ENCODE results near the gene VIL1.
A peak's percentile ranks its signal among the peaks of the same experiment; 100 is the strongest.

VIL1 gene

DNA sequence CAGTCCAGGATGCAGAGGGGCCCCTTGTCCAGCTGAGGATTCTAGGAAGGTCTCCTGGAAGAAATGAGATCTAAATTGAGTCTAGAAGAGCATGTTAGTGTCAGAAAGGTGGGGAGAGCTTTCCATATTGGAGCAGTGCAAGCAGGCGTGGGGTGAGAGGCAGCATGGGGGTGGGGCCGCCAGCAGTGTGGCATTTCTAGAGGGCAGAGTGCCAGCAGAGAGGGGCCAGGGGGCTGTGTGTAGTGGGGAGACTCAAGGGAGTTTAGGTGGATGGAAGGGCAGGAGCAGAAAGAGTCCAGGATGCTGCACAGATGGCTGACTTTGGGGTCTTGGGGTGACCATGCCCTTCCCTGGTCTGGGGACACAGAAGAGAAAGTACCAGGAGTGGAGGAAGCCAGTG is 2.1 kb downstream of the VIL1 start:
- no peaks in the 10 kb centered on the region for H3K9me3 ChIP-seq (ENCODE audit: control insufficient read depth, low read length)
- H3K27me3 ChIP-seq (ENCODE audit: control insufficient read depth, insufficient read depth, low read length), result no peaks in the 10 kb centered on the region
- peaks cover 32% of the 10 kb centered on the region for H3K4me1 ChIP-seq (ENCODE audit: control insufficient read depth, insufficient read depth, low read length)
- H3K36me3 ChIP-seq (ENCODE audit: control insufficient read depth, insufficient read depth, low read length), result no peaks in the 10 kb centered on the region
- peak overlapping the region; percentile 57 for H3K9ac ChIP-seq (ENCODE audit: low read length)
- H3K4me3 ChIP-seq (ENCODE audit: low read length), result peak overlapping the region; percentile 25

DNA sequence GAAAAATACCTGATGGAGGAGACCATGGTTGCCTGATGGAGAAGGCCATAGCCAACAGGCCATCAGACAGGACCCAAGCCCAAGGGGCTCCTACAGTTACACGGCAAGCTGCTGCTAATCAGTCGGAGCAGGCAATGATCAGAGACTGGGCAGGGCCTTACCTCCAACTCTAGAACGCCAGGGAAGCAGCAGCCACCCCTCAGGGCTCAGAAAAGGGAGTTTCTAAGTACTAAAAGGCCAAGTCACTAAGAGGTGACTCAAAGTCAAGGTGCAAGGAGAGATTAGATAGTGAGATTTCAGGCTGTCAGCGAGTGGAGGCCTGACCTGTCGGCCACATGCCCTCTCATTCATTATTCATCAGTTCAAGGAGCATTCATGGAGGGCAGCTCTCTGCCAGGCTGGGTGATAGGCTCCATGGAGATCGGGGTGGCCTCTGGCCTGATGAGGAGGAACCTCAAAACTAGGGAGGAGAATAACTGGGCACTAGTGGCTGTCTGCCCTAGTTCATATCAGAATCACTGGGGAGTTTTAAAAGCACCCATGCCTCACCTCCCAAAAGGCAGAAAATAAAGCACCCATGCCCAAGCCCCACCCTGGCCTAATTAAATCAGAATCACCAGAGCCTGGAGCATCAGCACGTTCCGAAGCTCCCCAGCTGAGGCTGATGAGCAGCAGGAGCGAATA is 3.6 kb downstream of the VIL1 start:
- H3K36me3 ChIP-seq (ENCODE audit: control insufficient read depth, insufficient read depth, low read length), result no peaks in the 10 kb centered on the region
- no peak overlapping the region for H3K4me3 ChIP-seq (ENCODE audit: low read length)

DNA sequence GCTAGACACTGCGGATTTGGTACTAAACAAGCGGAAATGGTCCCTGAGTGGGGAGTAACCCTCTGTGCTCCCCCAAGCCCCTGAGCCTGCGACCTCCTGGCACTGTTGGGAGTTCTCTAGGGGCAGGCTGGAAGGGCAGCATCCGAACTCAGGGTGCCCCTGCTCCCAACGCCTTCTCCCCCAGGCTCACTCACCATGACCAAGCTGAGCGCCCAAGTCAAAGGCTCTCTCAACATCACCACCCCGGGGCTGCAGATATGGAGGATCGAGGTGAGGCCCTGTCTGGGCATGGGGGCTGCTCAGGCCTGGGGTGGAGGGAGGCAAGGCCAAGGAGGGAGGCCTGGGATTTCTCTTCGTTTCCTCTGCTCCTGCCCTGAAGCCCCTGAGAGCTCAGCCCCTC is 4.7 kb downstream of the VIL1 start:
- peaks cover 29% of the 10 kb centered on the region for H3K4me1 ChIP-seq (ENCODE audit: control insufficient read depth, insufficient read depth, low read length)
- H3K4me3 ChIP-seq (ENCODE audit: low read length), result no peak overlapping the region
- H3K9me3 ChIP-seq (ENCODE audit: control insufficient read depth, low read length), result no peaks in the 10 kb centered on the region
- H3K36me3 ChIP-seq (ENCODE audit: control insufficient read depth, insufficient read depth, low read length), result peaks cover 3% of the 10 kb centered on the region
- H3K9ac ChIP-seq (ENCODE audit: low read length), result no peak overlapping the region
- no peaks in the 10 kb centered on the region for H3K27me3 ChIP-seq (ENCODE audit: control insufficient read depth, insufficient read depth, low read length)

More for the DNA sequence above, 3.6 kb downstream of the VIL1 start:
- peaks cover 32% of the 10 kb centered on the region for H3K4me1 ChIP-seq (ENCODE audit: control insufficient read depth, insufficient read depth, low read length)
- peak overlapping the region; percentile 15 for H3K9ac ChIP-seq (ENCODE audit: low read length)
- no peaks in the 10 kb centered on the region for H3K27me3 ChIP-seq (ENCODE audit: control insufficient read depth, insufficient read depth, low read length)
- no peaks in the 10 kb centered on the region for H3K9me3 ChIP-seq (ENCODE audit: control insufficient read depth, low read length)

DNA sequence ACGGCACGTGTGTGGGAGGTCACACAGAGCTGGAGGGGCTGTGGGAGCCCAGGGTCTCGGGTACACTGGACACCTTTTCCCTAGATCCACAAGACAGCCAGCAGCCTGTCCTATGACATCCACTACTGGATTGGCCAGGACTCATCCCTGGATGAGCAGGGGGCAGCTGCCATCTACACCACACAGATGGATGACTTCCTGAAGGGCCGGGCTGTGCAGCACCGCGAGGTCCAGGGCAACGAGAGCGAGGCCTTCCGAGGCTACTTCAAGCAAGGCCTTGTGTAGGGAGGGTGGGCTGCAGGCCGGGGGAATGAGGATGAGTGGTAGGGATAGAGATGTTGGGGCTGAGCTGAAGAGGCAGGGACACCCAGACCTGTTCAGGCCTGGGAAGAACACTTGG is 6.6 kb downstream of the VIL1 start:
- H3K4me1 ChIP-seq (ENCODE audit: control insufficient read depth, insufficient read depth, low read length), result peaks cover 18% of the 10 kb centered on the region

DNA sequence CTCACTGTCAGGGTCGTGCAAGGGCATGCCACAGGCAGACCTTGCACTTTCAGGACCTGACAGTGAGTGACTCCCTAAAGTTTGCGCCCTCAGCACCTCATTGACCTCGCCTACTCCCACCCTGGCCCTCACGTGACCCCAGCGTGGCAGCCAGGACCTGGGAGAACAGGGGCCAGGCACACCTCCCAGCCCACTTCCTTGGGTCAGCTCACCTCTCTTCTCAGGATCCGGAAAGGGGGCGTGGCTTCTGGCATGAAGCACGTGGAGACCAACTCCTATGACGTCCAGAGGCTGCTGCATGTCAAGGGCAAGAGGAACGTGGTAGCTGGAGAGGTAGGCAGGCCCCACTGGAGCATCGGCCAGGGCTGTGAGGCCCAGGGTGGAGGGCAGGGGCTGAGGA is 8.8 kb downstream of the VIL1 start:
- no peak overlapping the region for H3K9ac ChIP-seq (ENCODE audit: low read length)
- H3K36me3 ChIP-seq (ENCODE audit: control insufficient read depth, insufficient read depth, low read length), result peaks cover 3% of the 10 kb centered on the region
- no peak overlapping the region for H3K4me3 ChIP-seq (ENCODE audit: low read length)
- no peaks in the 10 kb centered on the region for H3K27me3 ChIP-seq (ENCODE audit: control insufficient read depth, insufficient read depth, low read length)
- H3K4me1 ChIP-seq (ENCODE audit: control insufficient read depth, insufficient read depth, low read length), result no peaks in the 10 kb centered on the region
- H3K9me3 ChIP-seq (ENCODE audit: control insufficient read depth, low read length), result no peaks in the 10 kb centered on the region

More for the DNA sequence above, 6.6 kb downstream of the VIL1 start:
- Histone ChIP-seq H3K36me3 (ENCODE audit: control insufficient read depth, insufficient read depth, low read length) (peaks cover 3% of the 10 kb centered on the region), H3K9me3 (ENCODE audit: control insufficient read depth, low read length) (no peaks in the 10 kb centered on the region), H3K4me3 (ENCODE audit: low read length) (no peak overlapping the region), H3K9ac (ENCODE audit: low read length) (no peak overlapping the region), H3K27me3 (ENCODE audit: control insufficient read depth, insufficient read depth, low read length) (no peaks in the 10 kb centered on the region)

DNA sequence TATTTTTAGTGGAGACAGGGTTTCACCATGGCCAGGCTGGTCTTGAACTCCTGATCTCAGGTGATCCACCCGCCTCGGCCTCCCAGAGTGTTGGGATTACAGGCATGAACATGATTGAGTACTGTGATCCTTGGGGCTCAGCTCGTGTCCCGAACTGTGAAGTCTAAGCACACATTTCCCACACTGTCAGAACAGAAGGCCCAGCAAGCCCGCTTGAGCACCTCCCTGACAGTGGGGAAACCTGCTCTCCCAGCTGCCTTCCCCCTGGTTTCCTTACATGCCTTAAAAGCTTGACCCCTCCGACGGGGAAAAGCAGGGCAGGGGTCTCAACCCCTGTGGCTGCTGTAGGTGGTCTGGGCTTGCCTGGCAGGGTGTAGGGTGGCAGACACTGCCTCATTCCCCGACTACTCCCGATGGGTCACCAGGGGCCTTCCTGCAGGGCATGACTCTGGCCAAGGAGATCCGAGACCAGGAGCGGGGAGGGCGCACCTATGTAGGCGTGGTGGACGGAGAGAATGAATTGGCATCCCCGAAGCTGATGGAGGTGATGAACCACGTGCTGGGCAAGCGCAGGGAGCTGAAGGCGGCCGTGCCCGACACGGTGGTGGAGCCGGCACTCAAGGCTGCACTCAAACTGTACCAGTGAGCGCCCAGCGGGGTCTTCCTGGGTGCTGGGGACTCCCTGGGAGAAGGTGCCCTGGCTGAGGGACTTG is 10.1 kb downstream of the VIL1 start:
- Histone ChIP-seq H3K4me1 (ENCODE audit: control insufficient read depth, insufficient read depth, low read length) (no peaks in the 10 kb centered on the region), H3K4me3 (ENCODE audit: low read length) (no peak overlapping the region), H3K9ac (ENCODE audit: low read length) (no peak overlapping the region), H3K27me3 (ENCODE audit: control insufficient read depth, insufficient read depth, low read length) (no peaks in the 10 kb centered on the region), H3K36me3 (ENCODE audit: control insufficient read depth, insufficient read depth, low read length) (peaks cover 3% of the 10 kb centered on the region), H3K9me3 (ENCODE audit: control insufficient read depth, low read length) (no peaks in the 10 kb centered on the region)

DNA sequence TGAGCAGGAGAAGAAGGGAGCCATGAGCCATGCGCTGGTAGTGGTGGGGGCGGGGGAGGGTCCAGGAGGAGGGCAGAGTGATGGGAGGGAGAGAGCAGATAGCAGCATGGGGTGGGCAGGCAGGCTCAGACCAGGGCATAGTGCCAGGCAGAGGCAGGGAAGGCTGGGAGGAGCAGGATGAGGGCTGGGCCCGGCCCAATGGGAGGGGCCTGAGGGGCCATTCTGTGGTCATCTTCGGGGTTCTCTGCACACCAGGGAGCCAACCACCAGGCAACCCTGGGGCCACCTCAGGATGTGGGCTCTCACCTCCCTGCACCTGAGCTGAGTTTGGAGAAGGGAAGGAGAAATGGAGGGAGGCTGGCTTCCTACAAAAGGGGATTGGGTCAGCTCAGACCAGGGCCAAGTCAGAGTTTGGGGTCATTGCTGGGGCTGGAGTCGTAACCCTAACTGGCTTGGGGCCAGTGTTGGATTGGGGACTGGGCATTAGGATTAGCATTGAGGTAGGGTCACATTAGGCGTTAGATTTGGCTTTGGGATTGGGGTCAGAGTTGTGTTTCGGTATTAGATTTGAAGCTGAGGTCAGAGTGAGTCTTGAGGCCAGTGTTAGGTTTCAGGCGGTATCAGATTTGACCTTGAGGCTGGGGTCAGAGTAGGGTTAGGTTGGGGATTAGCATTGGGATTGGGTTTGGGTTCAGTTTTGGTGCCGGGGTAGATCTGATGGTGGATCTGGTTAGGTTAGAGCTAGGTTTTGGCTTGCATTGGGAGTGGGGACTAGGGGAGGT is 11.2 kb downstream of the VIL1 start:
- Histone ChIP-seq H3K36me3 (ENCODE audit: control insufficient read depth, insufficient read depth, low read length) (peaks cover 3% of the 10 kb centered on the region), H3K4me3 (ENCODE audit: low read length) (no peak overlapping the region), H3K9ac (ENCODE audit: low read length) (no peak overlapping the region), H3K27me3 (ENCODE audit: control insufficient read depth, insufficient read depth, low read length) (no peaks in the 10 kb centered on the region), H3K4me1 (ENCODE audit: control insufficient read depth, insufficient read depth, low read length) (no peaks in the 10 kb centered on the region), H3K9me3 (ENCODE audit: control insufficient read depth, low read length) (no peaks in the 10 kb centered on the region)

DNA sequence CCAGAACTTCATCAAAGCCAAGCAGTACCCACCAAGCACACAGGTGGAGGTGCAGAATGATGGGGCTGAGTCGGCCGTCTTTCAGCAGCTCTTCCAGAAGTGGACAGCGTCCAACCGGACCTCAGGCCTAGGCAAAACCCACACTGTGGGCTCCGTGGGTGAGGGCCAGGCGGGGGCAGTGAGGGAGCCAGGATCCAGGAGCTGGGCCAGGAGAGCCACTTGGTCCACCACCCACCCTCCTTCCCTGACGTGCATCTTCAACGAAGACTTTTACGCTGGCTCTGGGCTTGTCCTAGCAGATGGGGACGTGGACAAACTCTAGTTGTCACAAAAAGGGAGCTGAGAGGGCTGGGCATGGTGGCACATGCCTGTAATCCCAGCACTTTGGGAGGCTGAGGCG is 11.8 kb downstream of the VIL1 start:
- Histone ChIP-seq H3K4me1 (ENCODE audit: control insufficient read depth, insufficient read depth, low read length) (no peaks in the 10 kb centered on the region), H3K4me3 (ENCODE audit: low read length) (no peak overlapping the region), H3K9ac (ENCODE audit: low read length) (no peak overlapping the region), H3K27me3 (ENCODE audit: control insufficient read depth, insufficient read depth, low read length) (no peaks in the 10 kb centered on the region), H3K9me3 (ENCODE audit: control insufficient read depth, low read length) (no peaks in the 10 kb centered on the region), H3K36me3 (ENCODE audit: control insufficient read depth, insufficient read depth, low read length) (peaks cover 3% of the 10 kb centered on the region)

DNA sequence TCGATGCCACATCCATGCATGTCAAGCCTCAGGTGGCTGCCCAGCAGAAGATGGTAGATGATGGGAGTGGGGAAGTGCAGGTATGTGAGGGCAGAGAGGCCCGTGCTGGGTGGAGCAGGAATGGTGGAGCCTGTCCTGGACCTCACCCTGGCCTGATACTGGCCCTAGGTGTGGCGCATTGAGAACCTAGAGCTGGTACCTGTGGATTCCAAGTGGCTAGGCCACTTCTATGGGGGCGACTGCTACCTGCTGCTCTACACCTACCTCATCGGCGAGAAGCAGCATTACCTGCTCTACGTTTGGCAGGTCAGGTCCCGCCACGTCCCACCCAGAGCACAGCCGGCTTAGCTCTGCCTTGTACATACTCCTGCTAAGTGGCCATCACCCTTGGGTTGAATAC is 13.0 kb downstream of the VIL1 start:
- H3K9me3 ChIP-seq (ENCODE audit: control insufficient read depth, low read length), result no peaks in the 10 kb centered on the region
- H3K9ac ChIP-seq (ENCODE audit: low read length), result no peak overlapping the region
- H3K4me1 ChIP-seq (ENCODE audit: control insufficient read depth, insufficient read depth, low read length), result no peaks in the 10 kb centered on the region
- peaks cover 3% of the 10 kb centered on the region for H3K36me3 ChIP-seq (ENCODE audit: control insufficient read depth, insufficient read depth, low read length)
- H3K27me3 ChIP-seq (ENCODE audit: control insufficient read depth, insufficient read depth, low read length), result no peaks in the 10 kb centered on the region
- no peak overlapping the region for H3K4me3 ChIP-seq (ENCODE audit: low read length)

DNA sequence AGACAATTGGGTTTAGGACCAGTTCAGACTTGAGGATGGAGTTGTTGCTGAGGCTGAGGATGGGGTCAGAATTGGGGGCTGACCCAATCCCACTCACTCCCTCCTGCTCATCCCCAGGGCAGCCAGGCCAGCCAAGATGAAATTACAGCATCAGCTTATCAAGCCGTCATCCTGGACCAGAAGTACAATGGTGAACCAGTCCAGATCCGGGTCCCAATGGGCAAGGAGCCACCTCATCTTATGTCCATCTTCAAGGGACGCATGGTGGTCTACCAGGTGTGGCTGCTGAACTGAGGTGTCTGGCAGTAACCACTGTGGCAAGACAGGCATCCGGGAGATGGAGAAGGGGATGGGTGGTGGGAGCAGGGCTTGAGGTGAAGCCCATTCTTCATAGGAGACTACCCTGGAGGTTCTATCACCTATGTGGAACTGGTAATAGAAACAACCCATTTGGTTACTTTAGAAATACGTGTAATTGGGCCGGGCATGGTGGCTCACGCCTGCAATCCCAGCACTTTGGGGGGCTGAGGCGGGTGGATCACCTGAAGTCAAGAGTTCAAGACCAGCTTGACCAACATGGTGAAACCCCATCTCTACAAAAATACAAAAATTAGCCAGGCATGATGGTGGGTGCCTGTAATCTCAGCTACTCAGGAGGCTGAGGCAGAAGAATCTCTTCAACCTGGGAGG is 13.9 kb downstream of the VIL1 start:
- Histone ChIP-seq H3K4me3 (ENCODE audit: low read length) (no peak overlapping the region), H3K27me3 (ENCODE audit: control insufficient read depth, insufficient read depth, low read length) (no peaks in the 10 kb centered on the region), H3K9me3 (ENCODE audit: control insufficient read depth, low read length) (no peaks in the 10 kb centered on the region), H3K4me1 (ENCODE audit: control insufficient read depth, insufficient read depth, low read length) (no peaks in the 10 kb centered on the region), H3K9ac (ENCODE audit: low read length) (no peak overlapping the region), H3K36me3 (ENCODE audit: control insufficient read depth, insufficient read depth, low read length) (peaks cover 3% of the 10 kb centered on the region)

DNA sequence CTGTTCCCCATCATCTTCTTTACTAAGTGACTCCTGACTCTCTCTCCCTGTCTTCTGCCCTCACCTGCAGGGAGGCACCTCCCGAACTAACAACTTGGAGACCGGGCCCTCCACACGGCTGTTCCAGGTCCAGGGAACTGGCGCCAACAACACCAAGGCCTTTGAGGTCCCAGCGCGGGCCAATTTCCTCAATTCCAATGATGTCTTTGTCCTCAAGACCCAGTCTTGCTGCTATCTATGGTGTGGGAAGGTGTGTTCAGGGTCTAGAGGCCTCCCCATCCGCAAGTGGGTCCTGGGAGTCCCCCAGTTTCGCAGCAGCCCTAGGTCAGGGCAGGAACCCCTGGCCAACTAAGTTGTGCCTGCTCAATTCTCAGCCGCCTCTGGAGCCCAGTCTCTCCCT is 15.5 kb downstream of the VIL1 start:
- no peaks in the 10 kb centered on the region for H3K9me3 ChIP-seq (ENCODE audit: control insufficient read depth, low read length)
- H3K4me1 ChIP-seq (ENCODE audit: control insufficient read depth, insufficient read depth, low read length), result peaks cover 6% of the 10 kb centered on the region
- H3K4me3 ChIP-seq (ENCODE audit: low read length), result no peak overlapping the region
- H3K36me3 ChIP-seq (ENCODE audit: control insufficient read depth, insufficient read depth, low read length), result no peaks in the 10 kb centered on the region
- no peak overlapping the region for H3K9ac ChIP-seq (ENCODE audit: low read length)
- H3K27me3 ChIP-seq (ENCODE audit: control insufficient read depth, insufficient read depth, low read length), result no peaks in the 10 kb centered on the region

Measured in mucosa of stomach (tissue), 1 donor.